HG03103 (cell line): ENCODE measurements around the gene TTLL7.
"Not testable (repeated sequence)": the region's sequence is repeated elsewhere in the genome, so short reads cannot be mapped to it uniquely, and the experiment has no call there.

Experiments
- ATAC-seq: cut with Tn5 transposase; IDR thresholded peaks from one replicate; pipeline ENCODE4 v1.9.1; 2021; ENCODE audit warnings: low read depth; ENCODE audit not compliant: unreplicated experiment

The TTLL7 gene

DNA sequence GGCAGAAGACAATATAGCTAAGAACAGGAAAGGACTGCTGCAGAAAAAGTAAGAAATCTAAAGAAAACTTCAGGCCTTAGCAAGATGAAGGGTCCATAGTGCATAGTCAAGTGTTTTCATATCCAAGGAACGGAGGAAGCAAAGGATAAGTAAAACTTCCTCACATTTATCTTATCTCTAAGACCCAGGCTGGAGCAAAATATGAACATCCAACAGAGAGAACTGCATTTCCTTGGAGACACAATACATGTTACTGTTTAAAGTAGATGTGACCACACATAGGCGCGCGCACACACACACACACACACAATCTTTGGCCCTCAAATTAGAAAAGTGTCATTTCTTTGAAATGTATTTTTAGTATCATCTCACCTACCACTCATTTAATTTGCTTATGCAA is 66.7 kb downstream of the TTLL7 start:
- ATAC-seq, result no peak

DNA sequence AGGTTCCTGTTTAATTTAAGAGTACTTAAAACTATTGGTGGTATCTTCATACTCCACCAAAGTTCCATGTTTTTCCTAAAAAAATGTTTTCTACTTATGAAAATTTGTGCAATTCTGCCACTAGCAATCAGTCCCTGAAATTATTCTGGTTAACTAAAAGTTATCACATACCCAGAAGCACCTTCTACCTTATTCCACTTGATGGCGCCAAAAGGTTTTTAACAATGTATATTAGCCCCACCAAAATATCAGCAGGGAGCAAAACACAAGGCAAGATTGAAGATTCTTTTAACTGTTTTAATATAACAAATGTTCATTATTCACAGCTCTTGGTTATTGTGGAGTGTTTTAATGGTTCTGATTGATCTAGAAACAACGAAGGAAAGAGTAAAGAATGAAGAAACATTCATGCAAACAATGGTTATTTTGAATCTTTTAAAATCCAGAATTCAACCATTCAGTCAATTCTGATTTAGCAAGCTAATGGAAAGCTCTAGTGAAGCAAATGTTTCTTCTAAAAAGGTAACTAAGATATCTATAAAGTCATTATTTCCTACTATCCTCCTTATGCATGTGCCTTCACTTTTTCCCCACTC is 67.2 kb downstream of the TTLL7 start:
- no peak for ATAC-seq

DNA sequence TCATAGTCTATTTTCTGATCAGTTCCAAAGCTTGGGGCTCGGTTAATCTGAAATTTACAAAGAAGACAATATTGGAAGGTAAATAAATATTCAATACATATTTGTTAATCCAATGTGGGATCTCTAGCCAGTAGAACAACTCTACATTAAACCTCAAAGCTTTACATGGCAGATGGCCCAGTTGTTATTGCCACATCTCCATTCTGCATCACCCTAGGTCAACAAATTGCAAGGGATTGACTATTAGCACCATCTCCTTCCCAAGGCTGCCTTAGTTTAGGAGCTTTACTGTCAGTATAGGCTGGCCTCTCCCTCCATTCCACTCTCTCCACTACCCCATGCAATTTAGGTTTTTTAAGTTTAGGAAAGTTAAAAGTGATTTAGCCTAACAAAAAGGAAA is 69.7 kb downstream of the TTLL7 start:
- no peak for ATAC-seq

DNA sequence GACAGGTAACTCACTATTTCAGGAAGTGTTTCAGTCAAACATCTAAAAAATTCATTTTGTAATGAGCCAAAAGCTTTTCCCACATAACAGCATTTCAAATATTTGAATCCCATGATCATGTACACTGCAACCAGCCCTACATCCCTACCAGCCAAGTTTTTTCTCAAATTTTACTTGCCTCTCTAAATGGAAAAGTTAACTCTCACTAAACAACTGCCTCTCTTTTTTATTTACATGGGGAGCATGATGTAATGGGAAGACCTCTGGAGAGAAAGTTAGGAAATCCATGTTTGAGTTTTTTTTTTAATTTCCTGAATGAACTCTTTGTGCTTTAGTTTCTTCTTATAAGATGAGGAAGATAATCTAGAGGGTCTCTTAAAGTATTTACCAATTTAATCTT is 70.5 kb downstream of the TTLL7 start:
- ATAC-seq, result no peak

DNA sequence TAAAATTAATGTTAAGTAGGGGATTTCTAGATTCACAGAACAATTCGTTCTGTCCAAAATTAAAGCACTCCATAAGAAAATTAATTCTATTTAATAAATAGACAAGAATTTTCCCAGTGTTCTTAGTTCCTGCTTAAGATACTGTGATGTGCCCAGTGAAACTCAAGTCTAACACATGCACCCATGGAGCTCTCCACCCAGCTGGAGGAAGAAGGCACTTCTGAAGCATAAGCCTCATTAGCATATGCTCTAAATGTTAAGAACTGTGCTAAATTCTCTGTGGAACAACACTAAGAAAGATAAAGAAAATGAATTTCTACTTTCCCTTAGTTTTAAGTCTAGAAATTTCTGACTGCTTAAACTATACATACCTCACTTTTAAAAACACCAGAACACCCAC is 71.2 kb downstream of the TTLL7 start:
- ATAC-seq, result no peak

DNA sequence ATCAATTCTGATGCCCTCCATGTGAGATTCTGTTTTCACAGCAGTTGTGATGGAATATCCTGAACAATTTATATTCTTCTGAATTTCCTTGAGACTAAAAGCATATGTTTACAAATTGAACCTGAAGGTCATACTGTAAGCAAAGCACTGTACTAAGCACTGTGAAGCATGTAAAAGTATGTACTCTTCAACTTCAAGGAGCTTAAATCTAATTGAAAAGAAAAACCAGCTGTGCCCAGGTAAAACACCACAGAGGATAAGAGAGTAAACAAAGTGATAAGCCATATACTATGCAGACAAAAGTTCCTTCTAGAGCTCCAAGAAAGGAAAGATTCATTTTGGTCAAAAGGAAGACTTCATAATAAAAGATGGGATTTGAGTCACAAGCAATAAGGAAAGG is 71.9 kb downstream of the TTLL7 start:
- ATAC-seq, result no peak

DNA sequence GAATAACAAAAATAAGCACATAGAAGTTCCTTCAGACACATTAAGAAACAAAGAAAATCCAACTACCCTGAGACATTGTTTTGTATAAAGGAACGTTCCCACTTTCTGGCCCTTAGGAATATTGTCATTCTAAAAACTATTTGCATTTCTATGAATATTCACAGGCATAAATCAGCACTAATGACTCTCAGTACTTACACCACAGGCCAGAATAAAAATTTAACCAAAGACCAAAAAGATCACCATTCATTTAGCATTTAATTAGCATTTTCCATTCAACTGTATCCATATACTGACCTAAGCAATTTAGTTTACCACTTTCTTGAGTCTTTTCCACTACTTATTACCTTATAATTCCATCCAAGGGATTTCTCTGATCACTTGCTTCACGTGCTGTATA is 75.4 kb downstream of the TTLL7 start:
- no peak for ATAC-seq

DNA sequence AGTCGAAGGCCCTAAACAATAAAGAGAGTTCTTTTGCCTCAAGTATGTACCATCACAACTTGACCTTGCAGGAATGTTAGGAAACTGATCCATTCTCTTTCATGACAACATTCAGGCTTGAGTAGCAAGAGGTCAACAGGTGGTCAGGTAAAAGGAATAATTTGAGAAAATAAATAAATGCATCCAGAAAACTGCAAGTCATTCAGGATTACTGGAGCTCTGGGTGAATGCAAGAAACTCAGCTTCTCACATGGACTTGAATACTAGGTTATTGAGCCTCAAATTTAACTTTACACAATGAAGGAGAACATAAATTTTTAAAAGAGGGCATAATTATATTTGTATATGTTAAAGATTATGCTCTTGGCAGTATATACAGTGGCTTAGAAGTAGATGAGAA is 76.5 kb downstream of the TTLL7 start:
- ATAC-seq, result no peak

DNA sequence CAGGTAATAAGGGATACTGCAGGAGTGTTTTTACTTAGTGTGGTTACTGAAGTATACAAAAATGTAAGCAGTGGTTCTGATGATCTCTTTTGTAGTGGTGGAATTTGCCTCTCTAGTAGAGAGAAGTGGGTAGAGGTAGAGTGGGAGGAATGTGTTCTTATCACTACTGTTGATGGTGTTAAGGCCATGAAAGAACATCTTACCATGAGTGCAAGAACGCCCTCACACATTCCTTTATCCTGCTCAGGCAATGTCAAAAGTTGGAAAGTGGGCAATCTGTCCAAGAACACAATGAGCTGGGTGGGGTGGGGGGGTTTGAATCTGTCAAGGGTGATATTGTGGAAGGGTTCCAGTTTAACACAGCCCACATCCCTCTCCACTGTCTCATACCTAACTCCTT is 78.6 kb downstream of the TTLL7 start:
- ATAC-seq, result no peak

DNA sequence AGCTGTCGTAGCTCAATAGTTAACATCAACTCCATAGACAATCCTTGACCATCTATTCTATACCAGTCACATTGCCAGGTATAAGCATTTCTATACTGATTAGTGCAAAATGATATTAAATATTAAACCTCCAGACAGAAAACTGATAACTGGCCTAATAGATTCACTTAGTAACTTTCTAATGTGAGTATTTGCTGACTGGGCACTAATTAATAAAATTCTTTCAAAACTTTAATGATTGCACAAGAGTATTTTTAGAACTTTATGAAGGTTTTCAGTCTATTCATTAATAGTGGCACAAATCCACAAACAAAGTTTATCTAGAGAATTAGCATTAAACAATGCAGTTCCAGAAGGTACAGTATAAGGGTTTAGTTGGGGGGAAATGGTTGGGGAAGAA is 79.1 kb downstream of the TTLL7 start:
- ATAC-seq, result no peak

DNA sequence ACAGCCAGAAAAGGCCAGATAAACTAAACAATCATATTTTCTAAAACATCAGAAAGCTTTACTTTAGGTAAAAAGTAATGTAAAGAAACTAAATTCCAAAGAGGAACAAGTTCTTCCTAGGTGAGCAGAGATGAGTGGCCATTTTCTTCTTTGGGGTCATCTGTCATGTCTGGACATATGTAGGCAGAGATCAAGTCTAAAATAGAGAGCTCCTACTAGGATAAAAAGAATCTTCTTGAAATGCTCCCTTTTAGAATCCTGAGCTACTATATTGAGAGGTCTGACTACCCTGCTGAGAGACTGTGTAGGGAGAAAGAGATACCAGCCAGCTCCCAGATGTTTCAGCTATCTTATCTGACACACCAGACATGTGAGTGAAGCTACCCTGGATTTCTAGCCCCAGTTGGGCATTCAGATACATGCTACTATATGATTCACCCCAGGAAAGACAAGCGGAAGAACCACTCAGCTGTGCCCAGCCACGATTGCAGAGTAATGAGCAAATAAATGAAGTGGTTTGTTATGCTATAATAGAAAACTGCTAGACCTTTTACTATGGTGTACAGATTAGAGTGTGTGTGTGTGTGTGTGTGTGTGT is 80.1 kb downstream of the TTLL7 start:
- ATAC-seq, result no peak

DNA sequence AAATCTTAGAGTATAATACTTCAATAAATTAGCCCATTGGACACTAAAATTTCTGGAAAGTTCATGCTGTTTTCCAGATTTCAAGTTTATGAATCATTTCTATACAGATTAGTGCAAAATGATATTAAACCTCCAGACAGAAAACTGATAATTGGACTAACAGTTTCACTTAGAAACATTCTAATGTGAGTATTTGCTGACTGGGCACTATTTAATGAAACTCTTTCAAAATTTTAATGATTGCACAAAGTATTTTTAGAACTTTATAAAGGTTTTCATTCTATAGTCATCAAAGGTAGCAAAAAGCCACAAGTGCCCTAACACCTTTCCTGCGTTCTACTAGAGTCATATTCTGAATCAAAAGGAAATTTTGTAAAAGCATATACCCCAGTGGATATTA is 81.0 kb downstream of the TTLL7 start:
- no peak for ATAC-seq

DNA sequence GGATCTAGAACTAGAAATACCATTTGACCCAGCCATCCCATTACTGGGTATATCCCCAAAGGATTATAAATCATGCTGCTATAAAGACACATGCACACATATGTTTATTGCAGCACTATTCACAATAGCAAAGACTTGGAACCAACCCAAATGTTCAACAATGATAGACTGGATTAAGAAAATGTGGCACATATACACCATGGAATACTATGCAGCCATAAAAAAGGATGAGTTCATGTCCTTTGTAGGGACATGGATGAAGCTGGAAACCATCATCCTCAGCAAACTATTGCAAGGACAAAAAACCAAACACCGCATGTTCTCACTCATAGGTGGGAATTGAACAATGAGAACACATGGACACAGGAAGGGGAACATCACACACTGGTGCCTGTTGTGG is 82.8 kb downstream of the TTLL7 start:
- not testable (repeated sequence) for ATAC-seq

DNA sequence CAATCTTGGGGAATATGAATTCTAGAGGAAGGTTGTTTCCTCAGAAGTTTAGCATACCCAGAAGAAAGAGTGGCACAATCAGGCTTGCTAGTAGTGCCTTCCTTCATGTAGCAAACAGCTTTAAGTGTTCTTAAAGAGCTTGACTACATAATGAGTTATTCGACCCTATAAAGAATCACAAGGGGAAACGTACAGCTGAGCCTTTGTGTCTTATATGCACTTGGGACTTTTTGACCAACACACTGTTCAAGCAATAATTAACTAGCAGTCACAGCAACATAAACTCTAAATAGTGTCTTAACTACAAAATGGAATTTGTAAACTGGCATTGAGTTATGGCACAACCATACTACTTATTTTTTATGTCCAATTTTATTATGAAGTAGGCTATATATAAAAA is 86.1 kb downstream of the TTLL7 start:
- no peak for ATAC-seq

DNA sequence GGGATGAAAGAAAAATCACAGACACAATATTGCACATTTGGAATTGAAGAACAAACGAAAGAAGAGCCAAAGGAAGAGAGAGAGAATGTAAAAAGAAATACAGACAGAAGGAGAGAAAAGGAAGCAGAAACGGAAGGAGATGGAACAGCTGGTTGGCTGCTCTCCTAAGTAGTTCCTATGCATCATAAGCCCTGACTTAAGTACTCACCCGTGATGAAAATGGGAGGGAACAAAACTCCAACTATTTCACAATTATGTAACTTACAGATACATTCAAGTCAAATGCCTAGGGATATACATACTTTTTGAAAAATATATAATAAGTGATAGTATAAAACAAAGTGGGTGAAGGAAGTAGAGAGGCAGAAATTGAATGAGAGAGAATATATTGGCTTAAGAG is 88.5 kb downstream of the TTLL7 start:
- no peak for ATAC-seq

DNA sequence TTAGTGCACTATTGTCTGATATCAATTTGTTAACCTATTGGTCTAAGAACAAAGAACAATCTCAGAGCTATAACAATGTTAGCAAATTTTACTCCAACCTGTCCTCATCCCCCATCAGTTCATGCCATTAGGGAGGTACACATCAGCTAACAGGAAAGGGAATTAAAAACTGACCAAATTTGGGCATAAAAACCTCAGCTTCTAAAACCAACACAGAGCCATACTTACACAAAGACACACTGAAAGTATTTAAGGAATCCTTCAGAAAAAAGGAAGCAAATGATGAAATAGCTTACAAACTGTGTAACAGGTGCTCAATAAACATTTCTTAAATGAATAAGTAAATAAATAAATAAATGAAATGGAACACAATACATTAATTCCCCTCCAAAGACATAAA is 89.2 kb downstream of the TTLL7 start:
- no peak for ATAC-seq

DNA sequence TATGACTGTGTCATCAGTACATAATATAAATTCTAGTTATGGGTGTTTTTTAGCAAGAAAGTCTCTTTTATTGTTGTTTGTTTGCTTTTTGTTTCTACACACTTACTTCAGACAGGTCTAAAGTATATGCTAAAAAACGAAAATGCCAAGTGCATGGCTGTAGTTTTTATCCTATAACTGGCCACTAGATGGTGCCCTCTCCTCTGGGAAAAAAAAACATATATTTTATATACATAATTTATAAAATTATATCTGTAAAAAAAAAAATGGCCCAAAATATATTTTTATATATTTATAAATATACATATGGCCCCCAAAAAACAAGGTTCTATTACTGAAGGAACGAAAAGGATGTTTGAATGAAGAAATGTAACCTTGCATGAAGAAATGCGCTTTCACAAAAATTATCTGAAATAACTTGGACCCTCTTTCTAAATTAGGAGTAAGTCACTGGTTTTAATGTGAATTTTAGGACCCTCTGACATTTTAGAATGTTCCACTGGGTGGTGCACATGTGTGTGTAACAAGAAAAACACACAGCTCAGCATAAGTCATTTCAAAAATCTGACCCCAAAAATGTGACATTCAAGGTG is 93.5 kb downstream of the TTLL7 start:
- ATAC-seq, result no peak

DNA sequence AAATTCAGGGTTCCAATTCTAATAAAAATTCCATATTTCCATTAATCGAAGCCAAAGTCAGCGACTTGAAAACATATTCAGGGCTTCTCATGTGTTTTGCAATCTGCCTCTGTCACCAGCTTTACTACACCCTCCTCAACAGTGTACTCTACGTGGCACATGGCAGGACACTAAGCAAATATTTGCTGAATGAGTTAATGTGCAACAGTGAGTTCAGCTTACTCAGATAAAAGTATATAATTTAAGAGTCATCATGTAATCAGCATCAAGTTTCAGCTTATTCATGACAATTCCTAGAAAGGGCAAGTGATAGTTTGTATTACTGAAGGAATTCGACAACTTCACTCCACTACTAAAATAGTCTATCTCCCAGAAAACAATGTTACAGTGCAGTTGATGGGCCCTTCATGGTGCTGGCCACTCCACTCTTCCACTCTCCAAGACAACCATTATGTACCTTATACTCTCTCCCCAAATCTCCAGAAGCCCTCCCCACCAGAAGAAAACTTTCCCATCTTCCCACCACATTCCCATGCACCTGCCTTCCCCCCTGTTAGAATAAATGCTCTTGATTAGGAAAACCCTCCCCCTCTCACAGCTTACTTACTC is 97.3 kb downstream of the TTLL7 start:
- ATAC-seq, result no peak

DNA sequence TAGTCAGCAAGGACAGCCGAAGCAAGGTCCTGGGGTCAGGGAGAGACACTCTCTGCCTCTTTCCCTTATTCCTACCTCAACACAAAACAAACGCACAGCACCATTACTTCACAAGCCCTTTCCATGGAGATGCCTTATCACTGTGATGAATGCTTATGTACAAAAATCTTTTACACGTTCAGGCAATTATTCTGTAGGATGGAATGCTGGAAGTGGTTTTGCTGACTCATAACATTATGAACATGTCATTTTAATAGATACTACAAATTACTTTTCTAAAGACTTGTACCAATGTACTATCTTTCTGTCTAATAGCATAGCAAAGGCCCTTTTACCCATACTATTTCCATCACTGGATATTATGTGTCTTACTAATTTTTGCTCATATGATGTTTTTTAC is 98.4 kb downstream of the TTLL7 start:
- ATAC-seq, result no peak

DNA sequence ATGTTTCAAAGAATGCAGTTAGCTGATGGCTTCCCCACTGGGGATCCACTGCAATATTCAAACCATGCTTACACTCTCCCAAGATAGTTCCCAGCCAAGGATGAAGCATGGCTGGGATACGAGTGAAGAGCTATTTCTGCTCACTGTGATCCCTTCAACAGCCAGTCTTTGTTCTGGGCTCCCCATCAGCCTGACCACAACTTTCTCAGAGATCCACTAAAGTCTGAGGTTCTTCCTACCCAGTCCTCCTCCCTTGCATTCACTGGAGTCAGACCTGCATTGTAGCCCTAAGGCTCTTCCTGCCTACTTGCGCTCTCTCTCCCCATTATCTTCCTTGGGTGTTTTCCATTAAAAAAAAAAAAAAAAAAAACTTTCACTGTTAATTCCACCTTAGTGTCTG is 101.4 kb downstream of the TTLL7 start:
- ATAC-seq, result no peak

DNA sequence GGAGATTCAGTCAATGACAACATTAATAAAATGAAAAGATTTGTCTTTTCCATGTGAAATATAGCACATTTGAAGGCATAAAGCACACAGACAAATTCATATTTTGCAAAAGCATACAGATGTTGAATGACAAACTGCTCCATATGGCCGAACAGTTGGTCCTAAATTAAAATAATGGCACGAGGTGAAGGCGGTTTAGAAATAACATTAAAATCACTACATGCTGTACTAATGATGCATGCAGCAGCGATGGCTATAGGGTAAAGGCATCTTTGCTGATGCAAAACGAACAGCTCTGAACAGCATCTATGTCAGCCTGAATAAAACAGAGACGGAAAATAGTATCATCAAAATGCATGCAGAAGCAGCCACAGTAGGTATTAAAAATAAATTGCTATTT is 102.6 kb downstream of the TTLL7 start:
- no peak for ATAC-seq

DNA sequence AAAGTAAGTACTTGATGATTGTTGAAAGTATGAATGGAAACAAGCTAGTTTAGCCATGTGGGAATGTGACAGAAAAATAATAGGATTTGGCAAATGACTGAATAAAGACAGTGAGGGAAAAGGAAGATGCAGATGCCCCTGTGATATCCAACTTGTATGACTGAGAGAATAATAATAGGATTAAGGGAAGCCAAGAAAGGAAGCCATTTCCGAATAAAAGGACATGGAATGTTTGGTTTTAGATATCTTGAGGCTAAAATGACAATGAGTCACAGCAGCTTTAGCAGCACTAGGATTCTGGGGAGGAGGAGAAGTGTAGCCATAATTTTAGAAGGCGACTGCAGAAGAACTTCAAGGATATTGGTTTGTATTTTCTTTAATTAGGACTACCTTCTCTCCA is 109.2 kb downstream of the TTLL7 start:
- no peak for ATAC-seq
